GM19025 (cell line): Measurements from ENCODE around the gene CCM2.

Source experiments
- ATAC-seq: cut with Tn5 transposase; IDR thresholded peaks from one replicate; pipeline ENCODE4 v1.9.1; 2021; ENCODE audit warnings: mild to moderate bottlenecking, low read depth, moderate library complexity; ENCODE audit not compliant: unreplicated experiment

Gene CCM2

GRCh38 chr7:45075871-45076796 lies 76.1 kb downstream of the CCM2 start:
- ATAC-seq: no peak

GRCh38 chr7:45076946-45077345 lies 76.9 kb downstream of the CCM2 start:
- ATAC-seq: no peak

GRCh38 chr7:45077579-45077978 lies 77.6 kb downstream of the CCM2 start:
- ATAC-seq: no peak

- no peak for ATAC-seq
These were observed 78.2 kb downstream of the CCM2 start for GRCh38 chr7:45078125-45078681.

- ATAC-seq: no peak
These were observed 80.4 kb downstream of the CCM2 start for GRCh38 chr7:45080265-45080957.

GRCh38 chr7:45080958-45081669 lies 81.1 kb downstream of the CCM2 start:
- ATAC-seq: no peak

GRCh38 chr7:45081670-45081974 lies 81.6 kb downstream of the CCM2 start:
- ATAC-seq: no peak

- ATAC-seq: no peak
These were observed 82.2 kb downstream of the CCM2 start for GRCh38 chr7:45082031-45082830.

GRCh38 chr7:45082831-45083331 lies 82.9 kb downstream of the CCM2 start:
- ATAC-seq: no peak

GRCh38 chr7:45084336-45084735 lies 84.3 kb downstream of the CCM2 start:
- ATAC-seq: no peak

- no peak for ATAC-seq
These were observed 85.1 kb downstream of the CCM2 start for GRCh38 chr7:45084901-45085618.

- ATAC-seq: no peak
These were observed 85.7 kb downstream of the CCM2 start for GRCh38 chr7:45085619-45086200.

GRCh38 chr7:45086331-45087065 lies 86.5 kb downstream of the CCM2 start:
- ATAC-seq: no peak

GRCh38 chr7:45087301-45088145 lies 87.5 kb downstream of the CCM2 start:
- no peak for ATAC-seq

- ATAC-seq: no peak
These were observed 88.2 kb downstream of the CCM2 start for GRCh38 chr7:45088146-45088701.

GRCh38 chr7:45088821-45089340 lies 88.9 kb downstream of the CCM2 start, which contains the start of gene NACAD:
Gene NACAD (minus strand): TSS chr7:45088969. CDS start chr7:45088894, 75 bp downstream.
- ATAC-seq: no peak
